ENCODE measurements around the gene CBX7. TPM values are rescaled to one million over a fixed set of nuclear protein-coding genes. Genes with fewer than 3 reads are reported as not detected.
"Not testable (repeated sequence)": the region's sequence is repeated elsewhere in the genome, so short reads cannot be mapped to it uniquely, and the experiment has no call there.

The CBX7 gene
- total and polyA plus RNA-seq, 4 experiments from 2014 or later = 22.8 to 198 (median 110) TPM

DNA sequence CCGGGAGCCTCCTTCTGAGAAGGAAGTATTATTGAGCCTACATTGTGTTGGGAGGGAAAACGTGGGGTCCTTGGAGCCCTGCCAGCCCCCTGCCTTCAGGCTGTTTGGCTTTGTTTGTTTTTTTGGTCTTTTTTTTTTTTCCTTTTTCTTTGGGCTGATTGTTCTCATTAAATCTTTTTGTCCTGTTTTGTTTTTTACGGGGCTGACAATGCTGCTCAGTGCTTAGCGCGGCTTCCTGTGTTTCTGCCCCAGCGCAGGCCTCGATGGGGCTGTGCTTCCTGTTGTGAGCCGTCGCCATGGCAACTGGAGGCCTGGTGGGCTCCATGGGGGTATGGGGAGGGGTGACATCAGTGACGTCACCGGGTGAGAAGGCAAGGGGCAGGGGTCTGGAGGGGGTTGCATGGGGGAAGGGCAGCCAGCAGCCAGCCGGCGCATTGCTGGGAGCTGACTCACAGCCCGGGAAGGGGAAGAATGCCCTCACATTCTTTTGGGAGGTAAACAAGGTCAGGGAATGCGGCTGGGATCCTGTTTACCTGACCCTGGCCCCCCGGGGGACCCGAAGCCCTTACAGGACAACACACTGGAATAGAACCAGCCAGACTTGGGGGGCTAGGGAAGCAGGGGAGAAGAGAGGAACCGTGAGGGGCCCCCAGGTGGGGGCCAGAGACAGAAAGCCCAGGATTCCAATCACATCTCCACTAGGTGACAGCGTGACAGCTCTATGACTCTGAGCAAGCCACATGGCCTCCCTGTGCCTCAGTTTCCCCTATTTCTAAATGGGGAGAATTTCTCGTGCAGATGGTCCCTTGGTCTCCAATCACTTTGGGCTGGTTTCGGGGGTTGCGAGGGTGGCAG is 22.2 kb upstream of the CBX7 start:
- Histone ChIP-seq H3K9me3 (ENCODE audit: control insufficient read depth in 1 of 2, low read length in 2 of 2) (no peaks in the 10 kb centered on the region), H3K27me3 (ENCODE audit: insufficient read depth, low read length) (no peaks in the 10 kb centered on the region), H3K27ac (ENCODE audit: low read depth, low read length) (peak overlapping the region; percentile 76), H3K36me3 (ENCODE audit: insufficient read depth, low read length) (no peaks in the 10 kb centered on the region), H3K4me1 (ENCODE audit: insufficient read depth, low read length) (peaks cover 66% of the 10 kb centered on the region), H3K4me3 (ENCODE audit: low read length in 2 of 2) (peak overlapping the region in 1 of 2 donors; percentile 23)
- Mint-ChIP-seq H3K27ac (peak overlapping the region; percentile 91 to 99 (median 95)), H3K36me3 (no peaks in the 10 kb centered on the region), H3K4me3 (peak overlapping the region; percentile 46 to 81 (median 72)), H3K9me3 (no peaks in the 10 kb centered on the region), H3K4me1 (peaks cover 38 to 74% (median 62%) of the 10 kb centered on the region in 4 donors), H3K27me3 (peaks cover 0 to under 1% of the 10 kb centered on the region in 2 donors)
- intact Hi-C loops (cut with micrococcal nuclease) = loop anchor here (1.0 to 5.0 kb wide), 2 partner anchors 43 to 67 kb away; no protein-coding TSS in a partner anchor
- CTCF ChIA-PET (ENCODE audit: partially characterized antibody) = interaction anchor here (1.0 to 19.5 kb wide), 5 partner anchors 20 to 354 kb away, joined by 3 to 477 read pairs (median 4); partner anchors contain the start of gene RPL3
- POLR2A ChIA-PET (ENCODE audit: partially characterized antibody) = interaction anchor here (0.6 to 11.8 kb wide), 19 partner anchors 8 to 423 kb away, joined by 3 to 433 read pairs (median 5); partner anchors contain the start of genes APOBEC3H, CBX7, PDGFB and RPL3
- peak; percentile 71 to 81 (median 74) for DNase-seq

DNA sequence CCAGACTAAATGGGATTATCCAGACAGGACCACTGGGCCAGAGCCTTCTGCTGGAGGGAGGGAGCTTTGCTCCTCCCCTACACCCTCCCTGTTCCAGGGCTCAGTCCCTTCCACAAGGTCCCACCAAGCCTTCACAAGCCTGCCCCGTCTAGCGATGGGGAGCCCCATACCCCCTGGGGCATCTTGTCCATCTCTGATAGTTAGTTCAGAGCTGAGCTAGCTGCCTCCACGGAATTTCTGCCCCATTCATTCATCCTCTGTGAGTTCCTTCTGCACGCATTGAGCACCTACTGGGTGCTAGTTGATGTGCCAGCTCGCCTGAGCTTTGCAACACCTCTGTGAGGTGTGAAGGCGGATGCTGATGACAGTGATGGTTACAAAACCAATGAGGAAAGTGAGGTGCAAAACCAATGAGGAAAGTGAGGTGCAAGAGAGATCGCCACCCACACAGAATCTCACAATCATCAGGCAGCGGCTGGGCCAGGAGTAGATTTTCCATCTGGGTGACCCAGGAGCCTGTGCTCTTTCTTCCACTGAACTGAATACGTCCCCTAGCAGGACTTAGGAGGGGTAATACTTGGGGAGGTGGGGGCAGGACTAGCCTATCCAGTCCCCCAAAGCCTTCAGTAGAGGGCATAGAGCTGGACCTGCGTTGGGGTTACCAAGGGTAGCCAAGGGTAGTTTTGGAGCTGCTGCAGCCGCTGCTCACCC is 21.5 kb upstream of the CBX7 start:
- peak; percentile 56 to 76 (median 59) for DNase-seq
- Mint-ChIP-seq H3K27me3 (peaks cover 0 to 2% of the 10 kb centered on the region in 2 donors), H3K36me3 (no peaks in the 10 kb centered on the region), H3K4me3 (peak overlapping the region in 7 of 8 donors; percentile 53 to 81 (median 73)), H3K27ac (peak overlapping the region; percentile 91 to 99 (median 95)), H3K9me3 (no peaks in the 10 kb centered on the region), H3K4me1 (peaks cover 38 to 66% (median 55%) of the 10 kb centered on the region in 4 donors)
- Histone ChIP-seq H3K36me3 (ENCODE audit: insufficient read depth, low read length) (no peaks in the 10 kb centered on the region), H3K27me3 (ENCODE audit: insufficient read depth, low read length) (no peaks in the 10 kb centered on the region), H3K9me3 (ENCODE audit: control insufficient read depth in 1 of 2, low read length in 2 of 2) (no peaks in the 10 kb centered on the region), H3K4me1 (ENCODE audit: insufficient read depth, low read length) (peaks cover 66% of the 10 kb centered on the region), H3K27ac (ENCODE audit: low read depth, low read length) (peak overlapping the region; percentile 76), H3K4me3 (ENCODE audit: low read length in 2 of 2) (peak overlapping the region in 1 of 2 donors; percentile 23)
- ChIA-PET CTCF (ENCODE audit: partially characterized antibody) (interaction anchor here (0.8 to 19.5 kb wide), 8 partner anchors 19 to 357 kb away, joined by 3 to 477 read pairs (median 4); partner anchors contain the start of gene RPL3), POLR2A (ENCODE audit: partially characterized antibody) (interaction anchor here (0.6 to 11.8 kb wide), 24 partner anchors 8 to 870 kb away, joined by 3 to 433 read pairs (median 4); partner anchors contain the start of genes APOBEC3H, ATF4, CBX7 and PDGFB)
- intact Hi-C loops (cut with micrococcal nuclease) = loop anchor here (1.0 to 5.0 kb wide), 2 partner anchors 43 to 67 kb away; no protein-coding TSS in a partner anchor

DNA sequence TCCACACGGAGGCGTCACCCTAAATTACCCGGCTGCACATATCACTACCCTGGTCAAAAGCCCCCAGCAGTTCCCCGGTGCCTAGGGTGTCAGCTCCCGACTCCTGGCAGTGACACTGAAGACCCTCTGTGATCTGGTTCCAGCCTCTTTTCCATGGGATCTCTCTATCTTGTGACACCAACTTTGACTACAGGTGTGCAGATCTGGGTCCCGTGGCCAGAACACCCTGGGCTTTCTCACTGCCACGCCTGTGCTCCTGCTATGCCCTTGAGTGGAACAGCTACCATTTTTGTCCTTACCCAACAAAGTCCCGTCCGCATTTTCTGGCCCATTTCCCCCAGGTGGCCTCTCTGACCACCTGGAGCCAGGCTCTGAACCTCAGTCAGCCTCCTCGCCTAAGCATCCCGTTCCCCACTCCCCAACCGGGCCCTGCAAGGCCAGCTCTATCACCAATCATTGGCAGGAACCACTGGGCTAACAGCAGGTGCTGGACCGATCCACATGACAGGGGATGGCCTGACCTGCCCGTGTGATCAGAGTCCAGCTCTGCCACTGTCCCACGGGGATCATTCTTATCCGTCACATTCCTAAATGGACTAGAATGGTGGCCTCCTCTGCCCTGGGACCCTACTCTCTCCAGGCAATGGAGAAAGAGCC is 20.7 kb upstream of the CBX7 start:
- intact Hi-C loops (cut with micrococcal nuclease) = loop anchor here (5.0 kb wide), 1 partner anchor 44 kb away; no protein-coding TSS in a partner anchor
- ChIA-PET POLR2A (ENCODE audit: partially characterized antibody) (interaction anchor here (0.6 to 11.8 kb wide), 18 partner anchors 9 to 871 kb away, joined by 3 to 433 read pairs (median 5); partner anchors contain the start of genes APOBEC3H, ATF4, PDGFB and RPL3), CTCF (ENCODE audit: partially characterized antibody) (interaction anchor here (0.8 to 19.5 kb wide), 7 partner anchors 20 to 358 kb away, joined by 3 to 477 read pairs (median 4); partner anchors contain the start of gene RPL3)
- H3K4me1 Mint-ChIP-seq = peaks cover 36 to 58% (median 49%) of the 10 kb centered on the region in 4 donors
- peak overlapping the region; percentile 91 to 99 (median 95) for H3K27ac Mint-ChIP-seq
- Histone ChIP-seq H3K4me1 (ENCODE audit: insufficient read depth, low read length) (peaks cover 64% of the 10 kb centered on the region), H3K9me3 (ENCODE audit: control insufficient read depth in 1 of 2, low read length in 2 of 2) (no peaks in the 10 kb centered on the region), H3K36me3 (ENCODE audit: insufficient read depth, low read length) (no peaks in the 10 kb centered on the region), H3K27ac (ENCODE audit: low read depth, low read length) (peak overlapping the region; percentile 76), H3K27me3 (ENCODE audit: insufficient read depth, low read length) (no peaks in the 10 kb centered on the region), H3K4me3 (ENCODE audit: low read length in 2 of 2) (no peak overlapping the region)
- H3K27me3 Mint-ChIP-seq = peaks cover 0 to 2% of the 10 kb centered on the region in 2 donors
- no peaks in the 10 kb centered on the region for H3K9me3 Mint-ChIP-seq
- H3K4me3 Mint-ChIP-seq = peak overlapping the region in 4 of 8 donors; percentile 15 to 71 (median 46)
- no peak for DNase-seq
- no peaks in the 10 kb centered on the region for H3K36me3 Mint-ChIP-seq

DNA sequence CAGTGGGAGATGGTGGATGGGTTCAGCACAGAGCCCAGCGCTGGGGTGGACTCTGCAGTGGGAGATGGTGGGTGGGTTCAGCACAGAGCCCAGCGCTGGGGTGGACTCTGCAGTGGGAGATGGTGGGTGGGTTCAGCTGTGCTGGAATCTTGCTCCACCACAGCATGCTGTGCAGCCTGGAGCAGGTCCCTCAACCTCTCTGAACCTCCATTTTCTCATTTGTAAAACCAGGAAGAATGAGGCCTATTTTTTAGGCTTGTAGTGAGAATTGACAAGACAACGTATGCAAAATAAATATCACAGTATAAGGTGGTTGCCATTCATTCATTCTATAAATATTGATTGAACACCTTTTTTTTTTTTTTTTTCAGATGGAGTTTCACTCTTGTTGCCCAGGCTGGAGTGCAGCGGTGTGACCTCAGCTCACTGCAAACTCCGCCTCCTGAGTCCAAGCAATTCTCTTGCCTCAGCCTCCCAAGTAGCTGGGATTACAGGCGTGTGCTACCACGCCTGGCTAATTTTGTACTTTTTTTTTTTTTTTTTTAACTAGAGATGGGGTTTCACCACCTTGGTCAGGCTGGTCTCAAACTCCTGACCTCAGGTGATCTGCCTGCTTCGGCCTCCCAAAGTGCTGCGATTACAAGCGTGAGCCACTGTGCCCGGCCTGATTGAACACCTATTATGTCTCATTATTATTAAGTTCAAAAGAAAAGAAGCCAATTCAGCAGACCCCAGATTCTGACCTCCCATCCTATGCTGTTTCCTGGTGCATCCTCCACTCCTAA is 20.0 kb upstream of the CBX7 start:
- H3K36me3 Mint-ChIP-seq; DNase-seq; H3K27me3 Mint-ChIP-seq; H3K9me3 Mint-ChIP-seq; H3K27me3 ChIP-seq (ENCODE audit: insufficient read depth, low read length); H3K36me3 ChIP-seq (ENCODE audit: insufficient read depth, low read length); H3K27ac ChIP-seq (ENCODE audit: low read depth, low read length); H3K9me3 ChIP-seq (ENCODE audit: control insufficient read depth in 1 of 2, low read length in 2 of 2); H3K4me3 ChIP-seq (ENCODE audit: low read length in 2 of 2): not testable (repeated sequence)
- Mint-ChIP-seq H3K27ac (peak overlapping the region; percentile 91 to 99 (median 95)), H3K4me3 (peak overlapping the region in 2 of 8 donors; percentile 15 to 38), H3K4me1 (peaks cover 30 to 51% (median 42%) of the 10 kb centered on the region in 4 donors)
- POLR2A ChIA-PET (ENCODE audit: partially characterized antibody) = interaction anchor here (0.9 to 11.8 kb wide), 7 partner anchors 33 to 872 kb away, joined by 3 to 433 read pairs (median 5); partner anchors contain the start of genes PDGFB, RPL3 and RPS19BP1
- intact Hi-C loops (cut with micrococcal nuclease) = loop anchor here (5.0 kb wide), 1 partner anchor 45 kb away; no protein-coding TSS in a partner anchor
- CTCF ChIA-PET (ENCODE audit: partially characterized antibody) = interaction anchor here (1.1 to 19.5 kb wide), 7 partner anchors 10 to 142 kb away, joined by 3 to 477 read pairs (median 6); partner anchors contain the start of gene RPL3
- H3K4me1 ChIP-seq (ENCODE audit: insufficient read depth, low read length) = peaks cover 57% of the 10 kb centered on the region

DNA sequence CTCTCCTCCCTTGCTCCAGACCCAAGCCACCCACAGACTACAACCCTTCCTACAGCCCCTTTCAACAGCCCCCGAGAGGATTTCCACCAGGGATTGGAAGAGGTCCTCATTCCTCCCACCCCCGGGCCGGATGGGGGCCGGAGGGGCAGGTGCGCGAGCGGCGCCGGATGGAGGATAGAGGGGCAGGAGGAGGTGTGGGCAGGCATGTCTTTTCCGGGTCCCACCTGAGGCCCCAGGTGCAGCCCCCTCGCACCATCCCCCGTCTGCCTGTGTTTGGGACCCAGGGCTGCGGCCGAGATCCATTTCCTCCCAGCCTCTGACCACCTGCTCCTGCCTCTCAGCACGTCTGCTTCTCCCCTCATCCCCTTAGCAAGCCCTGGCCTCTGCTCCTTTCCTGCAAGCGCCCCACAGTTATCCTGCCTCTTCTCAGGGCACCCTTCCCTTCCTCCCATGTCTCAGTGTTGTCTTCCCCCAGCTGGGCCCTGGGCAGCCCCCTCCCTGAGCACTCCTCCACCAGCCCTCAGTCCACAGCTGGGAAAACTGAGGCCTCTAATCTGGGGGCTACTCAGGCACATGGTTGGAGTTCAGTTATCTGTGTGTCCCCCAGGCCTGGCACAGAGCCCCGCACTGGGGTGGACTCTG is 19.3 kb upstream of the CBX7 start:
- DNase-seq = no peak
- no peaks in the 10 kb centered on the region for H3K27me3 ChIP-seq (ENCODE audit: insufficient read depth, low read length)
- intact Hi-C loops (cut with micrococcal nuclease) = loop anchor here (1.0 to 5.0 kb wide), 5 partner anchors 46 to 357 kb away; no protein-coding TSS in a partner anchor
- Mint-ChIP-seq H3K9me3 (no peaks in the 10 kb centered on the region), H3K27me3 (peaks cover 0 to 2% of the 10 kb centered on the region in 2 donors), H3K27ac (peak overlapping the region; percentile 75 to 95 (median 92)), H3K4me1 (peaks cover 28 to 49% (median 40%) of the 10 kb centered on the region in 4 donors), H3K4me3 (peak overlapping the region in 3 of 8 donors; percentile 41 to 71 (median 50)), H3K36me3 (no peaks in the 10 kb centered on the region)
- H3K4me3 ChIP-seq (ENCODE audit: low read length in 2 of 2) = no peak overlapping the region
- peaks cover 52% of the 10 kb centered on the region for H3K4me1 ChIP-seq (ENCODE audit: insufficient read depth, low read length)
- POLR2A ChIA-PET (ENCODE audit: partially characterized antibody) = interaction anchor here (0.5 to 11.8 kb wide), 16 partner anchors 8 to 1849 kb away, joined by 3 to 433 read pairs (median 6); partner anchors contain the start of genes ATF4, CBX7, PDGFB and RPL3
- H3K27ac ChIP-seq (ENCODE audit: low read depth, low read length) = peak overlapping the region; percentile 40
- CTCF ChIA-PET (ENCODE audit: partially characterized antibody) = interaction anchor here (0.6 to 19.5 kb wide), 49 partner anchors 8 to 490 kb away, joined by 3 to 477 read pairs (median 4); partner anchors contain the start of genes CBX7, PDGFB and RPL3
- no peaks in the 10 kb centered on the region for H3K9me3 ChIP-seq (ENCODE audit: control insufficient read depth in 1 of 2, low read length in 2 of 2)
- no peaks in the 10 kb centered on the region for H3K36me3 ChIP-seq (ENCODE audit: insufficient read depth, low read length)
